GM18517 (cell line): ENCODE measurements around the gene SELPLG.
"Not testable (repeated sequence)": the region's sequence is repeated elsewhere in the genome, so short reads cannot be mapped to it uniquely, and the experiment has no call there.

Experiments
- ATAC-seq: cut with Tn5 transposase; IDR thresholded peaks from one replicate; pipeline ENCODE4 v1.9.1; 2021; ENCODE audit warnings: mild to moderate bottlenecking, moderate library complexity; ENCODE audit not compliant: unreplicated experiment

The SELPLG gene

DNA sequence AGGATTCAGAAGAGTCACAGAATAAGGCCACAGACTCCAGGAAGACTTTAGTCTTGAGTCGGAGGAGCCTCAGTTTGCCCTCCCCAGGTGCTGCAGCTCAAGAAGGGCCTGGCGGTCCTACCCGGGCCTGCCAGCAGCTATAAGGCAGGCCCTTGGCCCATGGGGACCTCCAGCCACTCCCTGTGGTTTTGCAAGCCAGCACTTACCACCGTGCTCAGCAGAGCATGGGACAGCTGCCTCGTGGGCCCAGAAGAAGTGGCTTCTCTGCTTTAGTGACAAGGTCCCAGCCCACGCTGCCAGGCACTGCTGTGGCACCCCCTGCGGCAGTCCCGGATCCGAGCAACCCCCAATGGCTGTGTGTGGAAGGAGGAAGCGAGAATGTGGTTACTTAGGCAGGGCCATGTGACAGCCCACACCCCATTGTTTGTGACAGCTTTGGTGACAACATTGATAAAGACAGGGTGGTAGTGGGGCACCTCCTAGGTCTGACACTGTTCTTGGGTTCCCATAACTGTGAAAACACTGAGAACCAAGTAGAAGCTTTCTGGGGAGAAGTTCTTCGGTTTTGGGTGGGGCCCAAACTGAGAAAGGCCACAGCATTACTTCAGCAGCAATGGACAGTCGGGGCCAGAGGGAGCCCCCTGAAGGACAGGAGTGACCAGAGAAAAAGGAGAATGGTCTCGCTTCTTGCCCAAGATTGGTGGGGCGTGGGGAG lies at the start of gene SELPLG:
TSS of gene SELPLG (minus strand) at position 361 of the 715 bp plus-strand sequence. CDS start 9,587 bp downstream, outside the sequence.
- ATAC-seq: peak; percentile 58

DNA sequence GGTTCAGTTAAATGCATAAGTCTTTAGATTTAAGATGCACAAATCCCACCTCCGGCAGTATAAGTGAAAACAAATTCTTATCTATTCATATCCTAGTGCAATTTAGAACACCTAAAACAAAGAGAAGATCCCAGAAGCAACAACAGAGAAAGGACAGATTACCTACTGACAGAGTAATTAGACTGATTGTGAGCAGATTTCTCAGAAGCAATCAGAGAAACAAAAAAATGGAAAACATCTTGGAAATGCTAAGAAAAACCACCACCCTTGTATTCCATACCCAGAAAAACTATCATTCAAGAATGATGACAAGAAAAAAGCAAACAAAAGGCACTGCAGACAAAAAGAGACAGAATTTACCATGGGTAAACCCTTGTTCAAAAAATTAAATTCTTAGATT lies 47.6 kb upstream of the SELPLG start:
- ATAC-seq: no peak

DNA sequence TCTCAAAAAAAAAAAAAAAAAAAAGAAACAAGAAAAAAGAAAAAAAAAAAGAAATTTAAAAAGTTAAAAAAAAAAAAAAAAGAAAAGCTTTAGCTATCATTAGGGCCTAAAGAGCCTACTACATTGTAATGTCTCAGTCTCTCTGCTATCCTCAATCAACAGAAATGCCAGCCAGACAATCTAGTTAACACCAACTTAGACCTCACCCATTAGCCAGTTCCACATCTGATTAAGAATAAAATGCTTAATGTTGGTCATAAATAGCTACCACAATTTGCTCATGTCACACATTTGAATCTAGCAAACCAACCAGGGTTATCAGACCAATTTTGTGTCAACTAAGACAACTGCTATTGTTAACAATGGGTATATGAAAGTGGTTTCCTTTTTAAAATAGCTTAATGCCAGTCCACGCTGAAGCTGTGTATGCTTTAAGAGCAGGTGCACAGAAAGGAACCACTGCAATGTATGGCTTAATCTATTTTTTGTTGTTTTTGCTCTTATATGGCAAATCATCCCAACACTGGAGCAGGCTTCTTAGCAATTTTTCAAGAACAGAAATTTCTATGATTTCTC lies 45.5 kb upstream of the SELPLG start:
- ATAC-seq: no peak

DNA sequence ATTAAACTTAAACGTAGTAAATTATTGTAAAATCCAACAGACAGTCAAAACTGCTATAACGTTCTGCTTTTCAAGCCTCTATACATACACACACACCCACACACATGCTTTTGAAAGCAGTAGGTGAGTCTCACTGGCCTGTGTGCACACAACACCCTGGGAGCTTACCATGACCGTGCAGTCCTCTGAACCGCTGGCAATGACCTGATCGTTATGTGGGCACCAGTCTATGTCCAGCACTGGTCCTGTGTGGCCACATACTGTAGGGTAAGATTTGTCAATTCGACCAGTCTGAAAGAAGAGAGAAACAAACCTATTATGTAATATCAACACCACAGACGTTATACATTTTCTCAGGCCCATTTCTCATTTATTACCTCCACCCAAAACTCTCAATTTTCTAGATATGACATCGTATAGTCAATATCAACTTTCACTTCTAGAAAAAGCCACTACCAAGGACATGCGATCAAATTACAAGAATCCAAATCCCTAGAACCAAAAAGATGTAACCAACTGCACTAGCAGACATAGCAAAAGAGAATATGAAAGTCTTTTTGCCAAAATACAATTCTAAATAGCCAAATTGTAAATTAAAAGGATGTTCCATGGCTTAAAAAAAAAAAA lies 44.5 kb upstream of the SELPLG start:
- ATAC-seq: no peak

- ATAC-seq: no peak
Observed at GRCh38 chr12:108677381-108677780, 43.7 kb upstream of the SELPLG start.

DNA sequence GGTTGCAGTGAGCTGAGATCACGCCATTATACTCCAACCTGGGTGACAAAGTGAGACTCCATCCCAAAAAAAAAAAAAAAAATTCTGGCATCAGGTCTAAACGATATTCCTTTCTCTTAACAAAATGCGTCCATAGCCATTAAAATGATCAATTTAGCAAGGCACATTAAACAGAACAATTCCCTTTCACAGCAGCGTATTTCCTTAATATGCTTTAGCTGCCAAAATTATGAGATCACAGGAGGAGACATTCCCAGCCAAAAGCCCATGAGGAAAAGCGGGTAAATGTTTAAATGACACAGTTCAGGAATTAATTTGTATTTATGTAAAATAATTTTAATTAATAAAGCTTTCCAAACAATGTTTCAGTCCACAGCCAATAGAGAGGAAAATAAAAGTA lies 43.0 kb upstream of the SELPLG start:
- no peak for ATAC-seq

DNA sequence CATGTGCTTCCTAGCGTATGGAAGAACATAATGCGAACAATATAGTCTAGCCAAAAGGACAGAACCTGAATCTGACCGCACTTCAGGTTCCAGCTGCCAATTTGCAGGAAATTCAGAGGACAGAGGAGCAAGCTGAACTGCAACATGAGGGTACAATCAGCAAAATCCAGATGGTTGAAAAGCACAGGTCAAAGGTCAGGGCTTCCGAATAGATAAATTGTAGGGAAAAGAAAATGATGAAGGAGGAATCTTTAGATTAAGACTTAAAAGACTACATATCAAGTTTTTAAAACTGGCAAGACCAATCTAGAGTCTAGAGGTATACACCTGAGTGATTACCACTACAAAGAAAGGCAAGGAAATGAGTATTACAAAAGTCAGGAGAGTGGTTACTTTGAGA lies 42.1 kb upstream of the SELPLG start:
- ATAC-seq: no peak

DNA sequence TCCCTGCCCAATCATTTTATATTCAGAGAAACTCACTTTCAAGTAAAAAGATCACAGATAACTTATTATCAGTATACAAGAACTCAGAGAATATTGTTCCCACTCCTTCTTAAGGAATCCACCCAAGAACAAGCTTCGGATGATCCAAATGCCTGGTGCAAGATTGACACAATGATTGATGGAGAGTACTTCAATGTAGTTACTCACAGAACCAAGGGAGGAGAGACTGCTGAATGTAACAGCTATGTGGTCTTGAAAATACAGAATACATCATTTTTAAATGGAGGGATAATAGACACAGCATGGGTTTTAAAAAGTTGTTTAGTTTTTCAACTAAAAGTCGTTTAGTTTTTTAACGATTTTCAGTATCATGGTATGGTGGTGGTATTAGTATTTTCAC lies 38.4 kb upstream of the SELPLG start:
- no peak for ATAC-seq

GRCh38 chr12:108671110-108671509 lies 37.4 kb upstream of the SELPLG start:
- ATAC-seq: no peak

DNA sequence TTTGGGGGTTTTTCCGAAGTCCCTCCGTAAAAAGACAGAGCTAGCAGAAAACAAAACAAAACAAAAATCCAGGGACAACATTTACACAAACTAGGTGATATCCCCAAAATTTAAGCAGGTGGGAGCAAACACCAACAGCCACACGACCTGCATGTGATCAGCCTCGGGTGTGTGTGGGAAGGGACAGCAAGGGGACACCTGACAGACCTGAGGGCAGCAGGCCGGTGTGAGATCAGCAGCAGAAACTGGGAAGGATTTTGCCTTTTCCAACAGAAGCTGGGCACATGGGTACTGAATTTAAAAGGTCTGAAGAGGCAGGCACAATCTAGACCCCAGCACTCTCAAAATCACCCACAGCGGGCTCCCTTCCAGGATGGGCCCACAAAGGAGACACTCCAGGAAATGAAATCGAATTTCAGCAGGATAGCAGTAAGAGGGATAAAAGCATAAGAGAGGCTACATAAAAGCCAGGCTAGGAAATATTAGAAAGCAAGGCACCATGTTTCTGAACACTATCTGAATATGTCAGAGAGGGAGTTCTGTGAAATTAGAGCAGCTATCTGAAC lies 36.5 kb upstream of the SELPLG start:
- ATAC-seq: no peak

- ATAC-seq: no peak
Observed at GRCh38 chr12:108668542-108668941, 34.8 kb upstream of the SELPLG start.

GRCh38 chr12:108668063-108668462 lies 34.4 kb upstream of the SELPLG start:
- no peak for ATAC-seq

DNA sequence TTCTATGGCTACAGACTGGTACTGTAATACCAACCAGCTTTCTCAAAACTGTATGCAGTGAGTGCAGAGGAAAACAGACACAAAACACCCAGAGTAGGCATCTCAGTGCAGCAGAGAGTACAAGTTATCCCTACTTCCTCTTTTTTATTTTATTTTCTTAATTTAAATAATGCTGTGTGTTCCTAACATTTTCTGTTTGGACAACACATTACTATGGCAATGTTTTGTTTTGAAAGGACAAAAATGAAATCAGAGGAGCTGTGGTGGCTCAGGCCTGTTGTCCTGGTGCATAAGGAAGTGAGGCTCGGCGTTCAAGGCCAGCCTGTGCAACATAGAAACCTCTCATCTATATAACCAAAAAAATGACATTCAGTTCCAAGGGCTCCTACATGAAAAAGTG lies 33.7 kb upstream of the SELPLG start:
- ATAC-seq: no peak

DNA sequence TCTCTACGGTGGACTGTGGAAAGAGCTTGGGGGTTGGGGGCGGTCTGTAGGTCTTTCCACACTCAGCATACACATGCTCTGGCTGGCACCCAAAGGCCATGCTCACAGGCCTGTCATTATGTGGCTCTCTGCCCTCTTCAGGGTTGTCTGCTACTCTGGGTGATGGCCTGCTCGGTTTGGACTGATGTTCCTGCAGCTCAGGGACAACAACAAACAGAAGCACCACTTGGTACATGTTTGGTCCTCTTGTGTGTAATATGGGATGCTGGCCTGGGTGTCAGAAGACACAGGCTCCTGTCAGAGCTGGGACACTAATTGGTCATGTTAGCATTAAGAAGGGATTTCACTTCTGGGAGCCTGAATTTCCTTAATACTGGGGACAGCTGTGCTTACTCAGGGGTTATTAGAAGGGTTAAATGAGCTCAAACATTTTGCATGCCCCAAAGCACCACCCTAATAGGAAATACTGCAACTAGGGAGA lies 32.7 kb upstream of the SELPLG start:
- ATAC-seq: no peak

GRCh38 chr12:108665608-108666202 lies 32.0 kb upstream of the SELPLG start:
- no peak for ATAC-seq

- peak; percentile 61 for ATAC-seq
Observed at GRCh38 chr12:108664338-108665258, 30.9 kb upstream of the SELPLG start.

GRCh38 chr12:108663324-108664015 lies 29.8 kb upstream of the SELPLG start:
- ATAC-seq: no peak

- ATAC-seq: not testable (repeated sequence)
Observed at GRCh38 chr12:108658115-108658514, 24.4 kb upstream of the SELPLG start.

DNA sequence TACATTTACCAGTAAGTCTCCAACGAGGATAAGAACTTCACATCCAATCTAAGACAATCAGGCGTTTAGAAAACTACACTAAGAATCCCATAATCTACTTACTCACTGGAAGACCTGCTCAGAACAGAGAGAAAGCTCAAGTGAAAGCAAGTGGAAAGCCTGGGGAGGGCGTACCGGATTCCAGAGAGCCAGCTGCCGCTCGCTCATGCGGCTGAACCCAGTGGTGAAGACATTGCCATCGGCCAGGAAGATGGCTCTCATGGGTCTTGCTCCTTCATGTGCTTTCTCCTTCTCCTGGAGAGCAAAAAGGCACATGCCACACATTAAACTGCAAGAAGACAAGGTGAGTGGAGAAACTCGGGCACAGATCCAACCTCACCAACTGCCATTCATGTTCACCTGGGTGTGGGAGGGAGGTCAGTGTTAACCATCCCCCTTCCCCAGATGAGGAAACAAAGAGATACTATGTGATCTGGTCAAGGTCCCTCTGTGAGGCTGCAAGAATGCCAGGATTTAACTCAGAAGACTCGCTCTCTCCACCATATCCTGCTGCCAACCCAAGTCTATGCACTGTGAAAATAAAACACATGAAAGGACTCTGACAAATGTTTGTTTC lies 23.5 kb upstream of the SELPLG start:
- no peak for ATAC-seq
